ENCODE results near the gene WDR20.

WDR20 gene

DNA sequence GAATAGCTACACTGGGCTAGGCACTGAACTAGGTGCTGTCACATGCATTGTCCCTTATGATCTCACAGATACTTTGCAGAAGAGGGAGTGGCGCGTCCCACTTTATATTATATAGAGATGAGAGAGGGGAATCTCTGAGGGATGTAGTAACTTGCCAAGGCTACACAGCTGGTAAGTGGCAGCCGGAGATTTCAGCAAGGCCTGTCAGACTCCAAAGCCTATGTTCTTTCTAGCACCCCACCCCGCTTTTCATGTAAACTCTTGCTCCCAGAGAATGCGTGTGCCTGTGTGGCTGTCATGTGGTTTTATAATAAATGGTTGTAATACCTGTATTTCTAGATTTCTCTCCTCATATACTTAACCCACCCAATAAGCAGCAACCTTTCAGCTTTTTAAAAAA, 39.1 kb downstream of the WDR20 start:
- no peak overlapping the region for H3K4me2 ChIP-seq (ENCODE audit: low read depth, low read length)
- no peak overlapping the region for H3K27ac ChIP-seq (ENCODE audit: low read length)
- DNase-seq, result no peak
- no peaks in the 10 kb centered on the region for H3K9me2 ChIP-seq (replicated peaks; ENCODE audit: insufficient read depth, low read length)
- peaks cover 33% of the 10 kb centered on the region for H3K79me2 ChIP-seq (ENCODE audit: low read length)
- no peaks in the 10 kb centered on the region for H3K4me1 ChIP-seq (ENCODE audit: low read length)
- H3K36me3 ChIP-seq (replicated peaks; ENCODE audit: insufficient read depth, low read length), result no peaks in the 10 kb centered on the region
- H2AFZ ChIP-seq (ENCODE audit: low read length), result no peak overlapping the region
- no peaks in the 10 kb centered on the region for H4K20me1 ChIP-seq (ENCODE audit: insufficient read depth, low read length)
- no peak overlapping the region for H3K9ac ChIP-seq (ENCODE audit: low read length)
- no peaks in the 10 kb centered on the region; the same call in 1 of the 2 replicates for H3F3A ChIP-seq (ENCODE audit: insufficient read depth, low read length)
- no peak for TF ChIP-seq EZH2phosphoT487 (IDR thresholded peaks at IDR 0.05; ENCODE audit: low read length)
- TF ChIP-seq, protein P1, sequence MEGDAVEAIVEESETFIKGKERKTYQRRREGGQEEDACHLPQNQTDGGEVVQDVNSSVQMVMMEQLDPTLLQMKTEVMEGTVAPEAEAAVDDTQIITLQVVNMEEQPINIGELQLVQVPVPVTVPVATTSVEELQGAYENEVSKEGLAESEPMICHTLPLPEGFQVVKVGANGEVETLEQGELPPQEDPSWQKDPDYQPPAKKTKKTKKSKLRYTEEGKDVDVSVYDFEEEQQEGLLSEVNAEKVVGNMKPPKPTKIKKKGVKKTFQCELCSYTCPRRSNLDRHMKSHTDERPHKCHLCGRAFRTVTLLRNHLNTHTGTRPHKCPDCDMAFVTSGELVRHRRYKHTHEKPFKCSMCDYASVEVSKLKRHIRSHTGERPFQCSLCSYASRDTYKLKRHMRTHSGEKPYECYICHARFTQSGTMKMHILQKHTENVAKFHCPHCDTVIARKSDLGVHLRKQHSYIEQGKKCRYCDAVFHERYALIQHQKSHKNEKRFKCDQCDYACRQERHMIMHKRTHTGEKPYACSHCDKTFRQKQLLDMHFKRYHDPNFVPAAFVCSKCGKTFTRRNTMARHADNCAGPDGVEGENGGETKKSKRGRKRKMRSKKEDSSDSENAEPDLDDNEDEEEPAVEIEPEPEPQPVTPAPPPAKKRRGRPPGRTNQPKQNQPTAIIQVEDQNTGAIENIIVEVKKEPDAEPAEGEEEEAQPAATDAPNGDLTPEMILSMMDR (IDR thresholded peaks at IDR 0.05; ENCODE audit: low read length), result no peak
- no peak for TF ChIP-seq EZH2 (optimal IDR thresholded peaks at IDR 0.05; ENCODE audit: low read depth, low read length)
- no peak overlapping the region for H3K4me3 ChIP-seq (ENCODE audit: low read length)
- no peaks in the 10 kb centered on the region for H3K27me3 ChIP-seq (replicated peaks; ENCODE audit: insufficient read depth, low read length)
- H3K9me3 ChIP-seq (replicated peaks; ENCODE audit: insufficient read depth, low read length), result no peaks in the 10 kb centered on the region

DNA sequence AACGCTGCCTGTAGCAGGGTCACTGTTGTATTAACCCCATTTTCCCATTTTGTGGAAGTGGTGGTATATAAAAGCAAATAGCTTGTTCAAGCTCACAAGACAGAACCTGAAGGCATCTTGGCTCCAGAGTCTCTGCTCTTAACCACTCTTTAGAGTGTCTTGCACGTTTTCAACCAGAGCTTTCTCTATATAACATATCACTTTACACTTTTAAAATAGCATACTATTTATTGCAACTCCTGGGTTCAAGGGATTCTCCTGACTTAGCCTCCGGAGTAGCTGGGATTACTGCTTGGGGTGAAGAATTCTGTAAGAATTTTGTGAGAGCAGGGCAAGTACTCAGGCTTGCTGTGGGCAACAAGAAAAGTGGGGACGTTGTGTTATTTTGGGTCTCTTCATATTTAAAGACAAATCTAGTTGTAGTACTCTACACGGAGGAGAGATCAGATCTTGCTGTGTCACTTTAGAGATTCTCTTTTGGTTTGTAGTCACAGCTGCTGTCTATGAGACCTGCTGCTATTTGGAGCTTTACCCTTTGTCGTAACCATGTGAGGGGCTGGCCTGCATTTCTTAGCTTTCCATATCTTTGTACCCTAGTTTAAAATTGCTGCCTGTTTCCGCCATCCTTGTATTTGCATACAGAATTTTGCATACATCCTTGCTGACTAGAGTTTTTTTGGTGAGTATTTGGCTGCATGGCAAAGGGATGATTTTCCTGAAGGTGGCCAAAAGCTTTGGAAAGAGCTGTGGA, 40.7 kb downstream of the WDR20 start:
- Histone ChIP-seq H3K36me3 (replicated peaks; ENCODE audit: insufficient read depth, low read length) (no peaks in the 10 kb centered on the region), H3K9me3 (replicated peaks; ENCODE audit: insufficient read depth, low read length) (no peaks in the 10 kb centered on the region), H3K27me3 (replicated peaks; ENCODE audit: insufficient read depth, low read length) (no peaks in the 10 kb centered on the region), H3K4me2 (ENCODE audit: low read depth, low read length) (no peak overlapping the region), H2AFZ (ENCODE audit: low read length) (no peak overlapping the region), H4K20me1 (ENCODE audit: insufficient read depth, low read length) (no peaks in the 10 kb centered on the region), H3K79me2 (ENCODE audit: low read length) (peaks cover 44% of the 10 kb centered on the region), H3K4me3 (ENCODE audit: low read length) (no peak overlapping the region), H3F3A (ENCODE audit: insufficient read depth, low read length) (no peaks in the 10 kb centered on the region; the same call in 1 of the 2 replicates), H3K9me2 (replicated peaks; ENCODE audit: insufficient read depth, low read length) (no peaks in the 10 kb centered on the region), H3K9ac (ENCODE audit: low read length) (no peak overlapping the region), H3K4me1 (ENCODE audit: low read length) (no peaks in the 10 kb centered on the region), H3K27ac (ENCODE audit: low read length) (no peak overlapping the region)
- DNase-seq, result no peak
- TF ChIP-seq EZH2phosphoT487 (IDR thresholded peaks at IDR 0.05; ENCODE audit: low read length), result no peak
- TF ChIP-seq, protein P1 (IDR thresholded peaks at IDR 0.05; ENCODE audit: low read length), result no peak
- TF ChIP-seq EZH2 (optimal IDR thresholded peaks at IDR 0.05; ENCODE audit: low read depth, low read length), result no peak

- no peak overlapping the region for H3K27ac ChIP-seq (ENCODE audit: low read length)
- no peak for DNase-seq
- H3K4me2 ChIP-seq (ENCODE audit: low read depth, low read length), result no peak overlapping the region
These were observed 41.5 kb downstream of the WDR20 start for GRCh38 chr14:102181187-102181586.

More at GRCh38 chr14:102181187-102181586, 41.5 kb downstream of the WDR20 start:
- Histone ChIP-seq H3K9ac (ENCODE audit: low read length) (no peak overlapping the region), H3K79me2 (ENCODE audit: low read length) (peaks cover 49% of the 10 kb centered on the region), H3K9me3 (replicated peaks; ENCODE audit: insufficient read depth, low read length) (no peaks in the 10 kb centered on the region), H3K4me3 (ENCODE audit: low read length) (no peak overlapping the region), H3K9me2 (replicated peaks; ENCODE audit: insufficient read depth, low read length) (no peaks in the 10 kb centered on the region), H3F3A (ENCODE audit: insufficient read depth, low read length) (no peaks in the 10 kb centered on the region; the same call in 1 of the 2 replicates), H3K4me1 (ENCODE audit: low read length) (no peaks in the 10 kb centered on the region), H2AFZ (ENCODE audit: low read length) (no peak overlapping the region), H3K27me3 (replicated peaks; ENCODE audit: insufficient read depth, low read length) (no peaks in the 10 kb centered on the region), H4K20me1 (ENCODE audit: insufficient read depth, low read length) (no peaks in the 10 kb centered on the region), H3K36me3 (replicated peaks; ENCODE audit: insufficient read depth, low read length) (no peaks in the 10 kb centered on the region)
- no peak for TF ChIP-seq EZH2 (optimal IDR thresholded peaks at IDR 0.05; ENCODE audit: low read depth, low read length)
- TF ChIP-seq, protein P1 (IDR thresholded peaks at IDR 0.05; ENCODE audit: low read length), result no peak
- TF ChIP-seq EZH2phosphoT487 (IDR thresholded peaks at IDR 0.05; ENCODE audit: low read length), result no peak

Data from MM.1S (cell line).